HepG2 (cell line): ENCODE results near the gene ARL8A. TPM values are rescaled to one million over a fixed set of nuclear protein-coding genes. Genes with fewer than 3 reads are reported as not detected.

ENCODE experiments used
- EED ChIP-seq: sonication (generic); formaldehyde crosslinking; IDR thresholded peaks from 2 replicates; pipeline ENCODE4 v1.5.0; 2020; ENCODE audit warnings: mild to moderate bottlenecking, missing genetic modification reagents
- ESRRA ChIP-seq: sonication (generic); formaldehyde crosslinking; IDR thresholded peaks from 2 replicates; pipeline ENCODE4 v1.5.1; 2020; ENCODE audit warnings: mild to moderate bottlenecking, low read depth, missing genetic modification reagents
- GABPA ChIP-seq, 2 experiments: IDR thresholded peaks; 2 replicates each; pipeline ENCODE4 v1.6.1; 2011 to 2016; ENCODE audit warnings: low read depth in 2 of 2, low read length in 1 of 2, missing biosample characterization in 1 of 2, missing genetic modification characterization in 1 of 2
- GTF3A ChIP-seq: sonication (generic); formaldehyde crosslinking; conservative IDR thresholded peaks from 2 replicates; pipeline ENCODE4 v1.4.0; 2020; ENCODE audit warnings: mild to moderate bottlenecking, missing genetic modification reagents
- MAFG ChIP-seq: sonication (generic); formaldehyde crosslinking; IDR thresholded peaks from 2 replicates; pipeline ENCODE4 v1.5.1; 2020; ENCODE audit warnings: mild to moderate bottlenecking, missing genetic modification reagents
- MXD4 ChIP-seq: IDR thresholded peaks from 2 replicates; pipeline ENCODE4 v1.6.1; 2016; ENCODE audit warnings: mild to moderate bottlenecking, missing biosample characterization, missing genetic modification reagents
- MYC ChIP-seq: sonication (generic); formaldehyde crosslinking; IDR thresholded peaks from 2 replicates; pipeline ENCODE4 v1.9.0; 2021; ENCODE audit warnings: missing genetic modification reagents, borderline replicate concordance
- RAD21 ChIP-seq: fragments of 450-650 bp; formaldehyde crosslinking; IDR thresholded peaks from 2 replicates; pipeline ENCODE4 v1.5.0; 2020; ENCODE audit warnings: mild to moderate bottlenecking
- RBFOX2 ChIP-seq: fragments of 200-400 bp; formaldehyde crosslinking; IDR thresholded peaks from 2 replicates; pipeline ENCODE4 v1.6.1; 2017; ENCODE audit warnings: low read depth, mild to moderate bottlenecking, low read length
- U2AF1 ChIP-seq: fragments of 200-400 bp; formaldehyde crosslinking; optimal IDR thresholded peaks from 2 replicates; pipeline ENCODE3; 2017; ENCODE audit warnings: mild to moderate bottlenecking, low read depth, low read length
- ZNF547 ChIP-seq: sonication (generic); formaldehyde crosslinking; IDR thresholded peaks from 2 replicates; pipeline ENCODE4 v1.5.1; 2020; ENCODE audit warnings: mild to moderate bottlenecking, missing genetic modification reagents
- ZNF589 ChIP-seq: sonication (generic); formaldehyde crosslinking; conservative IDR thresholded peaks from 2 replicates; pipeline ENCODE4 v1.8.0; 2022; ENCODE audit warnings: mild to moderate bottlenecking, moderate library complexity, missing genetic modification reagents
- ZNF713 ChIP-seq: sonication (generic); formaldehyde crosslinking; IDR thresholded peaks from 2 replicates; pipeline ENCODE4 v1.4.0; 2020; ENCODE audit warnings: mild to moderate bottlenecking, missing genetic modification reagents
- ZNF737 ChIP-seq: sonication (generic); formaldehyde crosslinking; IDR thresholded peaks from 2 replicates; pipeline ENCODE4 v1.5.0; 2020; ENCODE audit warnings: missing genetic modification reagents, mild to moderate bottlenecking, borderline replicate concordance
- ZNF883 ChIP-seq: sonication (generic); formaldehyde crosslinking; IDR thresholded peaks from 2 replicates; pipeline ENCODE4 v1.5.1; 2020; ENCODE audit warnings: mild to moderate bottlenecking, missing genetic modification reagents; ENCODE audit errors: not compliant biosample characterization
- ZSCAN30 ChIP-seq: sonication (generic); formaldehyde crosslinking; IDR thresholded peaks from 2 replicates; pipeline ENCODE4 v1.5.0; 2020; ENCODE audit warnings: mild to moderate bottlenecking, missing genetic modification reagents
- polyA plus RNA-seq, 8 experiments: library from polyadenylated mRNA; depleted of rRNA in 3 of 8; stranded (reverse) in 7 of 8; unstranded in 1 of 8; fragments of >200 nt; fragmentation: Illumina TruSeq in 4 of 8; extraction: Trizol in 4 of 8; gene quantifications; 2 replicates each; pipeline versions ENCODE4 v1.2.1 to v1.2.3, GENCODE V29; 2011 to 2016; ENCODE audit warnings: low read depth in 4 of 8, missing spikeins in 1 of 8, mixed read lengths in 1 of 8; ENCODE audit not compliant: insufficient read depth in 1 of 8
- total RNA-seq, 5 experiments: library from RNA; depleted of rRNA; stranded (reverse); fragments of >200 nt; fragmentation: Illumina TruSeq; extraction: Trizol; gene quantifications; 2 replicates each; pipeline ENCODE4 v1.2.3, GENCODE V29; 2016; ENCODE audit warnings: low read depth in 1 of 5
- TF ChIP-seq, protein P1 (sequence below): sonication (generic); formaldehyde crosslinking; IDR thresholded peaks from 2 replicates; pipeline ENCODE4 v1.8.0; 2022; ENCODE audit warnings: missing genetic modification reagents, low read depth, mild to moderate bottlenecking, borderline replicate concordance
- TF ChIP-seq, protein P2 (sequence below): IDR thresholded peaks from 2 replicates; pipeline ENCODE4 v1.6.1; 2016; ENCODE audit warnings: missing compliant biosample characterization, missing genetic modification reagents, borderline replicate concordance
- TF ChIP-seq, protein P3 (sequence below): sonication (generic); formaldehyde crosslinking; IDR thresholded peaks from 2 replicates; pipeline ENCODE4 v1.5.1; 2020; ENCODE audit warnings: missing genetic modification reagents, mild to moderate bottlenecking, borderline replicate concordance

ARL8A gene
- total and polyA plus RNA-seq, 2 of the 13 experiments (the other 11 are each of a cell fraction or from before 2014, with no cell fraction given): 2.7 to 23.4 TPM

DNA sequence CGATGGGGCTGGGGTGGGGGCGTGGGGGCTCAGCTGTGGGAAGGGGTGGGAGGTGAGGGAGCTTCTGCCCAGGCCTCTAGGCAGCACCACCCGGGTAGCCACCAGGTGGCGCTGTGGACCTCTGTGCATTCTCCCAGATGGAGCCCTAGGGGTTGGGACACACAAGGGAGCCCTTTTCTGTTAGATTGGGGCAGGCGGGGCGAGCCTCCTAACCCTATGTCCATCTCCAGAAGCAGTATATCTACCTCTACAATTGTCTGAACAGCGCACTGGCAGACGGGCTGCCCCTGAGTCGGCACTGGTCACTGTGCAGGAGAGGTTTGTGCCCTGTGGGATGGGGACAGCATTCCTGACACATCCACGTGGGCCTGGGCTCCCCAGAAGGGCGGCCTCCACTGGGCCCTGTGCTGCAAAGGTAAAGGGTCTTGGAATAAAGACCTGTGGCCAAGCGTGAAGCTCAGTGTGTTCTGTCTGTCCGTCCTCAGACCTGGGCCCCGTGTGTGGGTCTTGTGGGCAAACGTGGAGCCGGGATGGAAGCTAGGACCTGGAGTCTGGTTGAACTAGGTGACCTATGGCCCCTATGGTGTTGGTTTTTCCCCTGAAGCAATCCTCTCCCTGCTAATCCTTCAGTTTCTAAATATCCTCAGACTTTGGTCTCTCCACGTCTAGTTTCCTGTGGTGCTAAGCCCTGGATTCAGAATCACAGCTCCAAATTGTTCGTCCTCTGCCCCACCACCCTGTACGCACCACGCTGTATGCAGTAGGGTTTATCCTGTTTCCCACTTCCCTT lies 44.7 kb upstream of the ARL8A start (continued):
- TF ChIP-seq ESRRA (no peak), GTF3A (CRISPR knock-in tag) (0 out of 2 replicates have a peak, but pooled peaks have one; percentile 42), ZNF883 (CRISPR knock-in tag) (peak; percentile 8), EED (CRISPR knock-in tag) (peak; percentile 25; the same call in 1 of the 2 replicates), ZSCAN30 (CRISPR knock-in tag) (no peak), MXD4 (CRISPR knock-in tag) (0 out of 2 replicates have a peak, but pooled peaks have one; percentile 28), MAFG (CRISPR knock-in tag) (no peak), RAD21 (CRISPR knock-in tag) (no peak), MYC (CRISPR knock-in tag) (peak; percentile 77), ZNF547 (0 out of 2 replicates have a peak, but pooled peaks have one; percentile 81), ZNF713 (CRISPR knock-in tag) (no peak), ZNF589 (CRISPR knock-in tag) (no peak), U2AF1 (no peak), GABPA (IDR thresholded peaks at IDR 0.05; ENCODE audit: low read depth, low read length) (no peak), GABPA (CRISPR knock-in tag; IDR thresholded peaks at IDR 0.05; ENCODE audit: low read depth) (no peak), ZNF737 (CRISPR knock-in tag) (no peak), RBFOX2 (no peak)
- TF ChIP-seq, protein P1, sequence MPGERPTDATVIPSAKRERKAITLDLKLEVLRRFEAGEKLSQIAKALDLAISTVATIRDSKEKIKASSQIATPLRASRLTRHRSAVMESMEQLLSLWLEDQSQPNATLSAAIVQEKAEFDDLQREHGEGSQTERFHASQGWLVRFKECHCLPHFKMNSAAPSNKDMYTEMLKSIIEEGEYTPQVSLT (CRISPR knock-in tag): no peak
- TF ChIP-seq, protein P2, sequence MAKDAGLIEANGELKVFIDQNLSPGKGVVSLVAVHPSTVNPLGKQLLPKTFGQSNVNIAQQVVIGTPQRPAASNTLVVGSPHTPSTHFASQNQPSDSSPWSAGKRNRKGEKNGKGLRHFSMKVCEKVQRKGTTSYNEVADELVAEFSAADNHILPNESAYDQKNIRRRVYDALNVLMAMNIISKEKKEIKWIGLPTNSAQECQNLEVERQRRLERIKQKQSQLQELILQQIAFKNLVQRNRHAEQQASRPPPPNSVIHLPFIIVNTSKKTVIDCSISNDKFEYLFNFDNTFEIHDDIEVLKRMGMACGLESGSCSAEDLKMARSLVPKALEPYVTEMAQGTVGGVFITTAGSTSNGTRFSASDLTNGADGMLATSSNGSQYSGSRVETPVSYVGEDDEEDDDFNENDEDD: no peak
- TF ChIP-seq, protein P3, sequence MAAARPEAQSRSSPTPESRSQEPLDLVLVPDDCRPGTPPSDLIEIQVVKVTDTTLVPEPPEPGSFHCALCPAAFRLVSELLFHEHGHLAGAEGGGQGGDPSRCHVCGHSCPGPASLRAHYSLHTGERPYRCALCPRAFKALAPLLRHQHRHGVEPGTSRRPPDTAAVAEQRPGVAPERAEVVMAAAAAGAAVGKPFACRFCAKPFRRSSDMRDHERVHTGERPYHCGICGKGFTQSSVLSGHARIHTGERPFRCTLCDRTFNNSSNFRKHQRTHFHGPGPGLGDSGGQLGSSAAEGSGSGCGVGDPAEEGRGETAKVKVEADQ (CRISPR knock-in tag): peak; percentile 65; the same call in 1 of the 2 replicates
